GM19240 (cell line): ENCODE measurements around the gene GPN2.

ENCODE experiments used
- DNase-seq: peaks from one replicate; pipeline ENCODE4 v3.0.0; 2011; ENCODE audit warnings: low spot score; ENCODE audit not compliant: insufficient read length

The GPN2 gene

DNA sequence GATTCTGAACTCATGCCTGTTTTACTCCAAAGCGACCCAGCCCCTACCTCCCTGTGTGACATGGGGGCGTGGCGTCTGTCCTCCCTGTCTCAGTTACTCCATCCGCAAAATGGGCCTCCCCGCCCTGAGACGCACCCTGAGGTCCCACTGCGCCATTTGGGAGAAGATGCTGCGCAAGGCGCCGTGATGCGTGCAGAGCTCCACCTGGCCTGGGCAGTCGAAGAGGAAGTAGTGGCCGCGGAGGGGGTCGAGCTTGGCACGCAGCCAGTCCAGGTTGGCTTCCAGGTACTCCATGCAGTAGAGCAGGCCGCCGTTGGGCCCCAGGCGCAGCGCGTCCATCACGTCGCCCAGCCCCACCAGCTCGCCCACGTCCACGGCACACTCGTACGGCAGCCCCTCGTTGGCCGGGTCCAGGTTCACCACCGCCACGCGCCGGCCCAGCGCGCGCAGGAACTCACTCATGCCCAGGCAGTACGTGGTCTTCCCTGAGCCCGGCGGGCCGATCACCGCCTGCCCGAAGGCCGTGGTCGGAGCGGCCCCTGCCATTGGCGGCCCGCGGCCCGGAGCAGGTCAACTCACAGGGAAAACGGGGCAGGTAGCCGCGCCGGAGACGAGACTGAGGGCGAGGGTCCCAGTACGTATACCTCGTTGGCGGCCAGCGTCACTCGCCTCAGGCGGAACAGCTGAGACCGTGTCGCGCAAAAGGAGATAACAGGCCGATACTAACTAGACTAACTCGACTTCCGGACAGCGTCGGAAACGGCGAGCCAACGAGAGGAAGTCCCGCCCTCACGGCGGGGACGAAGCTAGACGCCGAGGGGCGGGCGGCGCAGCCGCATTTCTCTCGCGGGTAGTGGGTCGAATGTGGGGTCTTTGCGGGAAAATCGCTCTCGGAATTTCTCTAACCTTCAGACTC lies at the start of gene GPN2:
GPN2 (minus strand) TSS at position 733 of the 916 bp plus-strand sequence; CDS start at position 546, 187 bp downstream.
- peak; percentile 82 for DNase-seq

DNA sequence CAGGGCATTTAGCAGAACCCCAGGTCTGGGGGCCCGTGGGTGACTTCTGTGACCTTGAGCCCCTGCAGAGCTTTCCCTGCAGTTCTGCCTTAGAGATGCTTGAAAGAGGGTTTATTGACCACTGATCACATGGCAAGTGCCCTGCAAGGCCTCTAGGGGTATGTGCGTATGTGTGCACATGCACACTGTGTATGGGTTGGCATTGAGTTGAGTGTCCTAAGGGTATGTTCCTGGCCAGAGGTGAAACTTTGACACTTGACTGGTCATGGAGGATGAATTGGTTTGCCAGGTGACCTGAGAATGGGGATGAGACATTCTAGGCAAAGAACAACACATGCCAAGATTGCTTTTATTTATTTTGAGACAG lies 48.6 kb upstream of the GPN2 start:
- no peak for DNase-seq

- DNase-seq: no peak
These were observed 48.0 kb upstream of the GPN2 start for GRCh38 chr1:26938004-26938658.

- no peak for DNase-seq
These were observed 46.7 kb upstream of the GPN2 start for GRCh38 chr1:26936823-26937222.

- no peak for DNase-seq
These were observed 42.4 kb upstream of the GPN2 start for GRCh38 chr1:26932531-26932930.

GRCh38 chr1:26923711-26924110 lies 33.6 kb upstream of the GPN2 start:
- DNase-seq: no peak

- DNase-seq: no peak
These were observed 32.8 kb upstream of the GPN2 start for GRCh38 chr1:26922901-26923300.

GRCh38 chr1:26922431-26922729 lies 32.3 kb upstream of the GPN2 start:
- no peak for DNase-seq

DNA sequence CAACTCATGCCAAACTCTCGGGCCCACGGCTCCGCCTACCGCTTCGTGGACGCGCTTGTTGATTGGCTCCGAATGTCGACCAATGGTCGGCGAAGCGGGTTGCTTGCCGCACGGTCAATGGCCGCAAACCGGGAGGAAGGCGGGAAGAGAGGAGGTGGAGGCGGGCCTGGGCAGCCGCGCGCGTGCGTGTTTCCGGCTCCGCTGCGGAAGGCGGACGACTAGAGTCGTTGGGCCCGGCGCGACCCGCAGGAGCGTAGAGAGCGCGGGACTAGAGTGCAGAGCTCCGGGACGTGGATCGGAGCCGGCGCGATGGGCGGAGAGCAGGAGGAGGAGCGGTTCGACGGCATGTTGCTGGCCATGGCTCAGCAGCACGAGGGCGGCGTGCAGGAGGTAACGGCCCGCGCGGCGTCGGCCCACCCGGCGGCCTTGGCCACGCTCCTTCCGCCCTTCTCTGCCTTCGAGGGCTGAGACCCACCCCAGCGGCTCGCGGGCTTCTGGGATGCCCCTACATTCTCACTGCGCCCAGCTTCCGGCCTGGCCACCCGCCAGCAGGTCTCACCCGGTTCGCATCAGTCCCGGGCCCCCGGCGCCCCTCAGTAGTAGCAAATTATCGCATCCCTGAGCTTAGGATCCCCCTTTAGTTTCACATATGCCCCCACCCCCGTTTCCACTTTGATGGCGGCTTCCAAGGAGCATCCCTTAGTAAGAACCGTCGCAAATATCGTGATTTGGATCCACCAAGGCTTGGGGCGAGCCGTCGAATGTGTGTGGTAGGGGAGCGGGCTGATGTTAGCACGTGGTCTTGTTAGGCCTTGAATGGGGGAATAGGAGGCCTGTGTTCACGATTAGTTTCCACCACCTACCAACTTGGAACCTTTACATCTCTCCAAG lies 31.7 kb upstream of the GPN2 start, which contains the start of gene NUDC:
NUDC (plus strand) TSS at position 204 of the 891 bp plus-strand sequence; CDS start at position 310, 106 bp downstream.
- peak; percentile 97 for DNase-seq

DNA sequence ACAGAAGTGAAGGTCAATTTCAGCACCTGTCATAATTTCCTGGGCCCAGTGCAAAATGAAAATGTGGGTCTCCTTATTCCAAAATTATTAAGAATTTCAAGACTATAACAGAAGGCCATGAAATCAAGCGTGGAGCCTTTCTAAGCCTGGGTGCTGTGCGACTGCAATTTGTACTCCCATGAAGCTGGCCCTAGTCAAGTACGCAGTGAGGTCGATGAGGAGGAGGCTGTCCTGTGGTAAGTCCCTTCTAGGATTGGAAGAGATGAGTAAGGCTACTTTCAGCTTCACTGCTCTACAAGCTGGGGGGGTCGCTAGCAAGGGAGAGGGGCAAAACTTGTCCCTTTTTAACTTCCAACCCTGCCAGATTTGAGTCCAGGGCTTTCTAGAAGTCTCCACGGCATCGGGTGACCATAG lies 31.1 kb upstream of the GPN2 start:
- DNase-seq: no peak

DNA sequence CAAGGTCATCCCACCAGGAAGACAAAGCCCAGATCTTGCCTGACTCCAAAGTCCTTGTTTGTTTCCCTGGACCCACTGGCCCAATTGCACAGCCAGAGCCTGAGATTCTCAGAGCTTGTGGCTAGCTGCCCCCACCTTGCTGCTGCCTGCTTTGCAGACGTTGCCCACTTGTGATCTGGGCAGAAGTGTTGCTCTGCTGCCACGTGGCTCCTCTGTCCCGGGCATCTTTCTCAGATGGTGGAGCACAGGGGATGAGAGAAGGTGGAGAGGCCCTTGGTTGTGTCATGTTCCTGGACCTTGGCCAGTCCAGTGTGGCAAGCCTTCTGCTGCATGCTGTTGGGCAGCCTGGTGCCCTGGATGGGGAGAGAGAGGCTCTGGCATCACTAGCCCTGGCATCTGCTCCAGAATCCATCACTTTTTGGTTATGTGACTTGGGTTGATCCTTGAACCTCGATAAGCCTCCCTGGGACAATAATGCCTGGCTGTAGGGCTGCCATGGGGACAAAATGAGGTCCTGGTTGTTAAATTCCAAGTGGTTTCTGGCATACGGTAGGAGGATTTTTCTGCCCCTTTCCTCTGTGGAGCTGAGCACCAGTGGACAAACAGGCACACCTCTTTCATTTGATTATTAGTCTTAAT lies 25.2 kb upstream of the GPN2 start:
- no peak for DNase-seq

DNA sequence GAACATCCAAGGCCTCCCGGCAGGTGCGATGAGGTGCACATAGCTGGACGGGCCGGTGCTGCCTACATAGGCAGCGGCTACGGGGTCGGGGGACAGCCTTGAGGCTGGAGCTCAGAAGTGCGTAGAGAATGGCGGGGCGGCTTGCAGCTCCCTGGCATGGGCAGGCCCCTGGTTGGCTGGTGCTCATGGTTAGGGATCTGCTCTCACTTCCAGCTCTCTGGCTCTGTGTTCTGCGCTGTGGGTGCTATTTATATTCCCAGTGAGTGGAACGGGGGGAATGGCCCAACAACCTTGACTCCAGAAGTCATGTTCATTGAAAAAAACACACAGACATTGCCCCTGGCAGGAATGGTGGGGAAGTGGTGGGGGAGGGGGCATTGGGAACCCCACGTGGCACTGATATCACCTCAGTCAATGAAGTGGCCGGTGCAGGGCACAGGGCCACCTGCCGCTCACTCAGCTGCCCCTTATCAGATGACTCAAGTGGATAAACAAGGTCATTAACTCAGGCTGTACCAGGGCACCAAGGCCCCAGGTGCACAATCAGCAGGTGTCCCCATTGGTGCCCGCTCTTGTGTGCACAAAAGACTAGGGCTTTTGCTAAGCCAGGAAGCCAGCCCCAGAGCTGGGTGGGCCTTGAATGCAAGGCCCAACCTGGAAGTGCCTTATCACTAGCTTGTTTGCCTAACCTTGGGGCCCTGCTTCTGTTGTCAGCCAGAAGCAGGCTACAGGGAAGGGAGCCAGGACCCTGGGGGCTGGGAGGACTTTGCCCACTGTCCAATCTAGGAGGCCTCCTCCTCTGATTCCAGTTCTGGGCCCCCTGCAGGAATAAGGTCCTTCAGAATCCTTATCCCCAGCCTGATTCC lies 23.9 kb upstream of the GPN2 start, which contains the start of gene NR0B2:
NR0B2 (minus strand) TSS at position 222 of the 866 bp plus-strand sequence; CDS start at position 187, 35 bp downstream.
- no peak for DNase-seq

DNA sequence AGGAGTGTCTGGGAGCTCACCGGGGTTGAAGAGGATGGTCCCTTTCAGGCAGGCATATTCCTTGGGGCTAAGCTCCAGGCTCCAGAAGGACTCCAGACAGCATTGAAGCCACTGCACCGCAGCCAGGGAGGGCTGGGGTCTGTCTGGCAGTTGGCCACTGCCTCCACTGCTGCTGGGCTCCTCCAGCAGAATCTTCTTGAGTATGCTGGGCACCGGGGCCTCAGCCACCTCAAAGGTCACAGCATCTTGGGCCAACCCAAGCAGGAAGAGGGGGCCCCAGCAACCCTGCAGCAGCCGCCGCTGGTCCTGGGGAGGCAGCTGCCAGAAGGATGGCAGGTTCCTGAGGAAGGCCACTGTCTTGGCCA lies 23.3 kb upstream of the GPN2 start:
- DNase-seq: no peak

DNA sequence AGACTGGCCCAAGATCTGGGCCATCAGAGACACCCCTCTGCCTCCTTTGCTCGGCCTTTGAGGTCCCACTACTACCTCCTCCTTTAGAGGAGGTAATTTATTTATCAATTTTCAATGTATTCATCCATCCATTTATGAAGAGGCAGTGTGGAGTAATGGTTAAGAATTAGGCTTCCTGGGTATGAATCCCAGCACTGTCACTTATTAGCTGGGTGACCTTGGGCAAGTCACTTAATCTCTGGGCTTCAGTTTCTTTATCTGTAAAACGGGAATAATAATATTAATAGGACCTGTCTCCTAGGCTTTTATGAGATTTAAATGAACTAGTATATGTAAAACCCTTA lies 22.0 kb upstream of the GPN2 start:
- no peak for DNase-seq

- DNase-seq: no peak
These were observed 21.5 kb upstream of the GPN2 start for GRCh38 chr1:26911399-26912146.

DNA sequence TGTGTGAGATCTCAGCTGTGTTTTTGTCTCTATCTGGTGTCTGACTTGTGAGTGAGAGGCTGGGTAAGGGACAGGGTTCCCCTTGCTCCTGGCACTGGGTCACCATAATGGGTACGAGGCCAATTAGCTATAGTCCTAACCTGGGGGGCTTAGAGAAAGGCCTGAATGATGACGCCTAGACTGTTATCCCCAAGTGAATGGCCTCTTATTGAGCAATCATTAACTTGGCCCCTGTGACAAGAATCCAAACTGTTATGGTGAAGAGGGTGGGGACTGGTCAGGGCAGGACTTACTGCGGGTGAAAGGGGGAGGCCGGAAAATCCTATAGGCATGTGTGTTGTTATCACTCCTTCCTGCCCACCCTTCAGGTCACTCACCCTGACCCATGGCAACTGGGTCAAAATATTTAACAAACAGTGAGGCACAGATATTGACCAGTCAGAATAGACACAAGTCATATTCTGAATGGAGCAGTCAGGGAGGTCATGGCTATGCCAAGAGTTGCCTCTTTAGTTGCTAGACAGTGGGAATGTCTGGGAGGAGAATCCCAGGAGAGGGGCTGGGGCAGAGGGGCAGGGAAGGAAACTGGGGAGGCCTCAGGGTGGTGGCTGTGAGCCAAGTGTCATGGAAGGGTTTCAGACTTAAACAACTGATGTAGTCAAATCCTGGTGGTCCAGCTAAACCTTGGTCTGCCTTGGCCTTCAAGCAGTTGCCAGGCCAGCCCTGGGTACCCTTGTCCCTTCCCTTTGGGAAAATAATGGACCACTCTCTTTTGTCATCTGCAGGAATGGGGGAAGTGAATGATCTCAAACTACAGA lies 20.5 kb upstream of the GPN2 start:
- DNase-seq: no peak

DNA sequence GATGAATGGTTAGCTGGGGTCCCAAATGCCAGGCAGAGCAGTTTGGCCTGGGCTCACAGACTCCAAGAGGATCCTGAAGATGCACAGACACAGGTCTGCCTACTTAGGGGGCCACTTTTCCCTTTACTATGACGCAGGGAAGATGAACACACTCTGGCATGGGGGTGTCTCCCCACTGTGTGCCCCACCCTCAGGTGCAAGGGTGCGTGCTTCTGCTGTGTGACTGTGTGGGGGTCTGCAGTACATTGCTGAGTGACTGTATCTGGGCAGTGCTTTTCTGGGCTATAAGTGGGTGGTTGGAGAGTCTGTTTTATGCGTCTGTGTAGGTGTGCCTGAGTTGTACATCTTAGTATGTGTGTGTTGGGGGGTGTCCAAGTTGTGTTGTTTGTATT lies 19.9 kb upstream of the GPN2 start:
- DNase-seq: no peak

DNA sequence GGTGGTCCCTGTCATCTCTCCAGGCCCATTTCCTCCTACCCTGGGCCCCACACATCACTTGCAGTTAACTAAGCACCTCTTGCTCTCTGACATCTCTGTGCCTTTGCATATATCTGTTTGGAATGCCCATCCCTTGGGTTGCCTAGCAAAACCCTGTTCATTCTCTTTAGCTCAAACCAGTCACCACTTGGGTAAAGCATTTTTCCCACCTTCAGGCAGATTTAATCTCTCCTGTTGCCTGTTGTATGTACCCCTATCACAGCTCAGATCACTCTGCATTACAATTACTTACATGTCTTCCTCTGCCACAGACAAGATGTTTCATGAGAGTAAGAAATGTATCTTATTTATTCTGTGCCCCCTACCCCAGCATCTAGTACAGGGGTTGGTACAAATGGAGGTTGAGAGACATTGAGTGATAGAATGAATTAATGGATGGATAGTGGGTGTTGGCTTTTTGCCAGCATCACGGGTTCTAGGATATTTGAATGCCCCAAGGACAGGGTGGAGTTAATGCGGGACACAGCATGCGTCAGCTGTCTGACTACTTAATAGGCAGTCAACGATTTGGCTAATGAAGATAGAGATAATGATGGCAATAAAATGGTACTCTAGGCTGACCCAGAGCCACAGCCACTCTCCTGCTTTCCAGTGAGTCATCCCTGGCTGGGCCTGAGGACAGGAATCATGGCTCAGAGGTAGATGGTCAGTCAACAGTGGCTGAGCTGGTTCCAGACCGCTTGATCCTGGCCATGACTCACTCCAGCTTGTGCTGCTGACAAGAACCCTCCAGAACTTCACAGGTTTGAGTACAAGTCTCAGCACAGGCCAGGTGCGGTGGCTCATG lies 17.2 kb upstream of the GPN2 start:
- no peak for DNase-seq
